GM06990 (cell line): ENCODE measurements around the gene METRNL.
"Not testable (repeated sequence)": the region's sequence is repeated elsewhere in the genome, so short reads cannot be mapped to it uniquely, and the experiment has no call there.

ENCODE experiments used
- DNase-seq: peaks from one replicate; pipeline ENCODE4 v3.0.0-alpha.2; 2011; ENCODE audit not compliant: insufficient read length; ENCODE audit errors: extremely low read depth
- H3K27me3 ChIP-seq: replicated peaks from 2 replicates; pipeline ENCODE4 v1.6.0; 2011; ENCODE audit warnings: low read length; ENCODE audit not compliant: control insufficient read depth, insufficient read depth
- H3K36me3 ChIP-seq: 2 replicates; pipeline ENCODE4 v1.5.1; 2011; ENCODE audit warnings: low read length; ENCODE audit not compliant: control insufficient read depth, insufficient read depth
- H3K4me3 ChIP-seq: replicated peaks from 2 replicates; pipeline ENCODE4 v1.5.1; 2011; ENCODE audit warnings: low read depth, mild to moderate bottlenecking, control low read depth, low read length
- TF ChIP-seq, protein P1 (sequence below): IDR thresholded peaks from 2 replicates; pipeline ENCODE4 v1.5.1; 2011; ENCODE audit warnings: low read length, control low read depth, mild to moderate bottlenecking, inconsistent platforms; ENCODE audit not compliant: insufficient read depth, poor library complexity, severe bottlenecking

The METRNL gene

DNA sequence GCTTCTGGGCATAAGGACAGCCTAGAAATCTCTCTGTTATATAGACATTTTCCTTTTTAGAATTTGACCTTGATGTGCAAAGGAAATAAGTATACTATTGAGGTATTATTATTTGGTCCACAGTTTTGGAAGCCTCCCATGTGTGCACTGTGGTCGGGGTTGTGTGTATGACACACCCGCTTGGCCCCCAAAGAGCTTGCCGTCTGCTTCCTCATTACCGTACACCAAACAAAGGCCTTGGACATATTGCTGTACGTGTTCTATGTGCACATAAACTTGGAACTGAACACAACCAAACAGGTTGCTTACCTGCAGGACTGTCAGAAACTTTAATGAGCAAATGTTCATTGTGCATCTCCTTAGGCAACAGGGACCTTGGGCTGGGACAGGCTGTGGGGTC is 38.2 kb downstream of the METRNL start:
- DNase-seq: no peak
- no peak overlapping the region for H3K4me3 ChIP-seq
- peaks cover 2% of the 10 kb centered on the region for H3K27me3 ChIP-seq
- TF ChIP-seq, protein P1, sequence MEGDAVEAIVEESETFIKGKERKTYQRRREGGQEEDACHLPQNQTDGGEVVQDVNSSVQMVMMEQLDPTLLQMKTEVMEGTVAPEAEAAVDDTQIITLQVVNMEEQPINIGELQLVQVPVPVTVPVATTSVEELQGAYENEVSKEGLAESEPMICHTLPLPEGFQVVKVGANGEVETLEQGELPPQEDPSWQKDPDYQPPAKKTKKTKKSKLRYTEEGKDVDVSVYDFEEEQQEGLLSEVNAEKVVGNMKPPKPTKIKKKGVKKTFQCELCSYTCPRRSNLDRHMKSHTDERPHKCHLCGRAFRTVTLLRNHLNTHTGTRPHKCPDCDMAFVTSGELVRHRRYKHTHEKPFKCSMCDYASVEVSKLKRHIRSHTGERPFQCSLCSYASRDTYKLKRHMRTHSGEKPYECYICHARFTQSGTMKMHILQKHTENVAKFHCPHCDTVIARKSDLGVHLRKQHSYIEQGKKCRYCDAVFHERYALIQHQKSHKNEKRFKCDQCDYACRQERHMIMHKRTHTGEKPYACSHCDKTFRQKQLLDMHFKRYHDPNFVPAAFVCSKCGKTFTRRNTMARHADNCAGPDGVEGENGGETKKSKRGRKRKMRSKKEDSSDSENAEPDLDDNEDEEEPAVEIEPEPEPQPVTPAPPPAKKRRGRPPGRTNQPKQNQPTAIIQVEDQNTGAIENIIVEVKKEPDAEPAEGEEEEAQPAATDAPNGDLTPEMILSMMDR: no peak
- no peaks in the 10 kb centered on the region for H3K36me3 ChIP-seq

DNA sequence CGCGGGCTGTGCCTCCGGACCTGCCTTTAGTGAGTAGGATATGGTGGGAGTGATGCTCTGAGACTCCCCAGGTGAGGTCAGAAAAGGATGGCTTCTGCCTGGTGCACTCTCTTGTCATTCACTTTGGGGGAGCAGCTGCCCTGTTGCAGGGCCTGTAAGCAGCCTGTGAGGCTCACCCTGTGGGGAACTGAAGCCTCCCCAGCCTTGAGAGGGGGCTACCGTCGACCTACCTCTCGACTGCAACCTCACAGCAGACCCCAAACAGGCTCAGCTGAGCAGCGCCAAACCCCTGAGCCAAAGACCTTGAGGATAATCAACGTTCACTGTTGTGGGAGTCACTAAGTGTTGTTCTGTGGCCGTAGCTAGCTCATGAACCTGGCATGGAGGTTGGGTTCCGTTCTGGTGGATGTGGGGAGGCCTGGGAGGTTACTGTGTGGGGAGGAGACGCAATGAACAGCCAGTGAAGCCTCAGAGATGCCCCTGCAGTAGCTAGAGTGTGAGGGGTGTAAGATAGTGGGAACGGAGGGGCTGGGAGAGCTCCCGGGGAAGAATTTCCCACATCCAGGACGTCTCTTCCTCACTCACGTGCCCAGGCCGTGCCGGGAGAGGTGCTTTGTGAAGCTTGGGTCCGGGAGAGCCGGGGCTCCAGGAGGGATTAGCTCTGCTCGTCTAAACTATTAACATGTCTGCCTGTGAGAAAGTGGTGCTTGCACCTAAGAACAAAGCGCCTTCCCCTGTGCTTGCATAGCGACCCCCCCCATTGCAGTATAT is 38.8 kb downstream of the METRNL start:
- Histone ChIP-seq H3K27me3 (peaks cover 2% of the 10 kb centered on the region), H3K36me3 (no peaks in the 10 kb centered on the region), H3K4me3 (no peak overlapping the region)
- no peak for DNase-seq
- TF ChIP-seq, protein P1: no peak

DNA sequence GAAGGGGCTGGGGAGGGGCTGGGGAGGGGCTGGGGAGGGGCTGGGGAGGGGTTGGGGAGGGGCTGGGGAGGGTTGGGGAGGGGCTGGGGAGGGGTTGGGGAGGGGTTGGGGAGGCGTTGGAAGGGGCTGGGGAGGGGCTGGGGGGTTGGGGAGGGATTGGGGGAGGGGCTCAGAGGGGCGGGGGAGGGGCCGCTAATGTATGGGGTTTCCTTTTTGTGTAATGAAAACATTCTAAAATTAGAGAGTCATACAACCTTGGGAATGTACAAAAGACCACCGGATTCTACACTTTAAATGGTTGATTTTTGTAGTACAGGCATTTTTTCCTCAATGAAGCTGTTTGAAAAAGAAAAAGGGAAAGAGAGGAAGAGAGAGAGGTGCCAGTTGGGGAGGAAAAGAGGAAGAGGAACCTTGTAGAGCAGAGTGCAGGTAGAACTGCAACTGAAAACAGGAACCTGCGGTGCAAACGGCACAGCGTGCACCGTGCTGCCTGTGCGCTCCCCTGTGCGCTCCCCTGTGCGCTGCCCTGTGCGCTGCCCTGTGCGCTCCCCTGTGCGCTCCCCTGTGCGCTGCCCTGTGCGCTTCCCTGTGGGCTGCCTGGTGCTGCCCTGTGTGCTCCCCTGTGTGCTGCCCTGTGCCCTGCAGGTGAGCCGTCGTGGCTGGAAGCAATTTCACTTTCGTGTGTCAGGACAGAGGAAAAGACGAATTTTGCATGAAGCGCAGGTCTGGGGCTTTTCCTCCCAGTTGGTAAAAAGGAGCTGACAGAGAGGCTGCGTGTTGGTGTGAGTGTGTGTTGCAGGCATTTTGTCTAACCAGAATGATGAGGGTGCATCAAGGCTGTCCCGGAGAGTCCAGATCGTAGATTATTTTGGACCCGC is 40.8 kb downstream of the METRNL start:
- DNase-seq: peak; percentile 81
- no peak overlapping the region for H3K4me3 ChIP-seq
- no peaks in the 10 kb centered on the region for H3K36me3 ChIP-seq
- peaks cover 2% of the 10 kb centered on the region for H3K27me3 ChIP-seq
- TF ChIP-seq, protein P1: no peak

DNA sequence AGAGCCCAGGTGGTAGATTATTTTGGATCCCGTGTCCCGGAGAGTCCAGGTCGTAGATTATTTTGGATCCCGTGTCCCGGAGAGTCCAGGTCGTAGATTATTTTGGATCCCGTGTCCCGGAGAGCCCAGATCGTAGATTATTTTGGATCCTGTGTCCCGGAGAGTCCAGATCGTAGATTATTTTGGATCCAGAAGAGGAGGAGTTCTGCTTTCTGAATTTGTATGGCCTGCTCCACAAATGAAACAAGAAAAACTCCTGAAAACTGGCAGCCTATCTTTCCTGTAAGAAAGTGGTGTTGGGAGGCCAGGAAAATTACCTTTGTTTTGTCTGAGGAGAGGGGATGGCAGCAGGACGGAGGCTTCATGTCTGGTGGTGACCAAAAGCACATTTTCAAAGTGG is 42.1 kb downstream of the METRNL start:
- DNase-seq, H3K36me3 ChIP-seq, H3K4me3 ChIP-seq, H3K27me3 ChIP-seq: not testable (repeated sequence)

DNA sequence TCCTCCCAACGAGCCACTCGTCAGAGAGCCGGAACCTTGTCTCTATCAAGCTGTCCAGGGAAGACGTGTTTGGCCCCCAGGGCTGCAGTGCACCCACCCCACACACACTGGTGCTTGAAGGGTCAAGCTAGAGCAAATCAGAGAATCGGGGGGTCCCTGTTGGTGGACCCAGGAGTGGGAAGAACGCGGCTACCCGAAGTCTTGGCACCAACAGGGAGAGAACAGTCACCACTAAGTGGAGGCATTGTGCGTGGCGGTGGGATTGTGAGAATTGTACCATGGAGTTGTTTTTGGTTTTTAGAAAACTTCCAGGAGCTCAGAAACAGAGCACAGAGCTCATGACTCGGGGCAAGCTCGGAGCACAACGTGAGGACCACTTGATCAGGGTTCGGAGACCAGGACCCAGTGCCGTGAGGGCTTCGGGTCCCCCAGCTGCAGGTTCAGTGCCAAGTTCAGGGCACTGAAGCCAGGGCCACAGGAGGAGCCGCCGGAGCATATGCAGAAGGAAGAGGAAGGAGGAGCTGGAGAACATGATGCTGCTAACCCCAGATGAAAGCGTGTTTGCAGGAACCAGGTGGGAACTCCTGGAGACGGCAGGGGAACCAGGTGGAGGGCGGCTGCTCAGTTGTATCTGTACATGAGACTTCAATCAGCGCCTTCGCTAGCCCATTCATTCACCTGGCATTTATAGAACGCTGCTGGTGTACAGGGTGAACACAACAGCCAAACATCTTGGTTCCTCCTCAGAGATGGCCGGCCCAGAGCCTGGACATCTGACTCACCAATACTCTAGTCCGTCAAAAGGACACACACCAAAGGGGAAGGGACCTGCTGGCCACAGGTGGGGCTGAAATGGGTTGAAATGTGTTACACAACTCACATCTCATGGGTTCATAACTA is 42.8 kb downstream of the METRNL start:
- no peak for DNase-seq
- H3K4me3 ChIP-seq: no peak overlapping the region
- TF ChIP-seq, protein P1: no peak
- peaks cover 3% of the 10 kb centered on the region for H3K27me3 ChIP-seq
- H3K36me3 ChIP-seq: no peaks in the 10 kb centered on the region
